Measurements from ENCODE around the gene MTREX. TPM values are rescaled to one million over a fixed set of nuclear protein-coding genes. Genes with fewer than 3 reads are reported as not detected.

The MTREX gene
- total RNA-seq, 1 donor: 73.8 TPM

- H3K79me2 ChIP-seq (ENCODE audit: insufficient read depth, low read length): no peaks in the 10 kb centered on the region
- no peaks in the 10 kb centered on the region for H3K27me3 ChIP-seq (ENCODE audit: insufficient read depth, low read length)
- no peaks in the 10 kb centered on the region for H3K9me3 ChIP-seq (ENCODE audit: low read depth, low read length)
- no peak overlapping the region for H3K4me2 ChIP-seq (ENCODE audit: insufficient read depth, low read length)
- no peak overlapping the region for H2AFZ ChIP-seq (ENCODE audit: low read length)
- no peak overlapping the region for H3K4me3 ChIP-seq (ENCODE audit: insufficient read depth, low read length)
- no peaks in the 10 kb centered on the region for H3K4me1 ChIP-seq (ENCODE audit: insufficient read depth, low read length)
- peaks cover 58% of the 10 kb centered on the region for H3K36me3 ChIP-seq (ENCODE audit: insufficient read depth, low read length)
- TF ChIP-seq, protein P1, sequence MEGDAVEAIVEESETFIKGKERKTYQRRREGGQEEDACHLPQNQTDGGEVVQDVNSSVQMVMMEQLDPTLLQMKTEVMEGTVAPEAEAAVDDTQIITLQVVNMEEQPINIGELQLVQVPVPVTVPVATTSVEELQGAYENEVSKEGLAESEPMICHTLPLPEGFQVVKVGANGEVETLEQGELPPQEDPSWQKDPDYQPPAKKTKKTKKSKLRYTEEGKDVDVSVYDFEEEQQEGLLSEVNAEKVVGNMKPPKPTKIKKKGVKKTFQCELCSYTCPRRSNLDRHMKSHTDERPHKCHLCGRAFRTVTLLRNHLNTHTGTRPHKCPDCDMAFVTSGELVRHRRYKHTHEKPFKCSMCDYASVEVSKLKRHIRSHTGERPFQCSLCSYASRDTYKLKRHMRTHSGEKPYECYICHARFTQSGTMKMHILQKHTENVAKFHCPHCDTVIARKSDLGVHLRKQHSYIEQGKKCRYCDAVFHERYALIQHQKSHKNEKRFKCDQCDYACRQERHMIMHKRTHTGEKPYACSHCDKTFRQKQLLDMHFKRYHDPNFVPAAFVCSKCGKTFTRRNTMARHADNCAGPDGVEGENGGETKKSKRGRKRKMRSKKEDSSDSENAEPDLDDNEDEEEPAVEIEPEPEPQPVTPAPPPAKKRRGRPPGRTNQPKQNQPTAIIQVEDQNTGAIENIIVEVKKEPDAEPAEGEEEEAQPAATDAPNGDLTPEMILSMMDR (IDR thresholded peaks at IDR 0.05; ENCODE audit: extremely low read depth, low read depth, low read length): no peak
- no peak overlapping the region for H3K27ac ChIP-seq (ENCODE audit: low read depth, low read length)
- no peaks in the 10 kb centered on the region for H4K20me1 ChIP-seq (ENCODE audit: insufficient read depth, low read length)
- no peak for DNase-seq (ENCODE audit: insufficient read length, low spot score, missing footprints)
These were observed 37.5 kb downstream of the MTREX start for GRCh38 chr5:55345327-55345726.

DNA sequence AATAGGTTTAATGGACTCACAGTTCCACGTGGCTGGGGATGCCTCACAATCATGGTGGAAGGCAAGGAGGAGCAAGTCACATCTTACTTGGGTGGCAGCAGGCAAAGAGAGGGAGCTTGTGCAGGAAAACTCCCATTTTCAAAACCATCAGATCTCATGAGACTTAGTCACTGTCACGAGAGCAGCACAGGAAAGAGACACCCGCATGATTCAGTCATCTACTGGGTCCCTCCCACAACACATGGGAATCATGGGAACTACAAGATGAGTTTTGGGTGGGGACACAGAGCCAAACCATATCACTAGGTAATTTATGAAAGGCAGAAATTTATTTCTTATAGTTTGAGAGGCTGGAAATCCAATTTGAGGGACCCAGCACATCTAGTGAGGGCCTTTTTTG is 40.0 kb downstream of the MTREX start:
- Histone ChIP-seq H2AFZ (ENCODE audit: low read length) (no peak overlapping the region), H3K4me1 (ENCODE audit: insufficient read depth, low read length) (no peaks in the 10 kb centered on the region), H3K36me3 (ENCODE audit: insufficient read depth, low read length) (peaks cover 59% of the 10 kb centered on the region), H3K4me2 (ENCODE audit: insufficient read depth, low read length) (no peak overlapping the region), H3K79me2 (ENCODE audit: insufficient read depth, low read length) (no peaks in the 10 kb centered on the region), H3K4me3 (ENCODE audit: insufficient read depth, low read length) (no peak overlapping the region), H3K27ac (ENCODE audit: low read depth, low read length) (no peak overlapping the region), H4K20me1 (ENCODE audit: insufficient read depth, low read length) (no peaks in the 10 kb centered on the region), H3K27me3 (ENCODE audit: insufficient read depth, low read length) (no peaks in the 10 kb centered on the region), H3K9me3 (ENCODE audit: low read depth, low read length) (no peaks in the 10 kb centered on the region)
- no peak for DNase-seq (ENCODE audit: insufficient read length, low spot score, missing footprints)
- TF ChIP-seq, protein P1 (IDR thresholded peaks at IDR 0.05; ENCODE audit: extremely low read depth, low read depth, low read length): no peak

- Histone ChIP-seq H4K20me1 (ENCODE audit: insufficient read depth, low read length) (no peaks in the 10 kb centered on the region), H3K27ac (ENCODE audit: low read depth, low read length) (no peak overlapping the region), H3K27me3 (ENCODE audit: insufficient read depth, low read length) (no peaks in the 10 kb centered on the region), H3K36me3 (ENCODE audit: insufficient read depth, low read length) (peaks cover 57% of the 10 kb centered on the region), H3K4me1 (ENCODE audit: insufficient read depth, low read length) (no peaks in the 10 kb centered on the region), H3K79me2 (ENCODE audit: insufficient read depth, low read length) (no peaks in the 10 kb centered on the region), H3K4me3 (ENCODE audit: insufficient read depth, low read length) (no peak overlapping the region), H3K9me3 (ENCODE audit: low read depth, low read length) (no peaks in the 10 kb centered on the region), H2AFZ (ENCODE audit: low read length) (no peak overlapping the region), H3K4me2 (ENCODE audit: insufficient read depth, low read length) (no peak overlapping the region)
- TF ChIP-seq, protein P1 (IDR thresholded peaks at IDR 0.05; ENCODE audit: extremely low read depth, low read depth, low read length): no peak
- no peak for DNase-seq (ENCODE audit: insufficient read length, low spot score, missing footprints)
These were observed 43.0 kb downstream of the MTREX start for GRCh38 chr5:55350754-55351153.

DNA sequence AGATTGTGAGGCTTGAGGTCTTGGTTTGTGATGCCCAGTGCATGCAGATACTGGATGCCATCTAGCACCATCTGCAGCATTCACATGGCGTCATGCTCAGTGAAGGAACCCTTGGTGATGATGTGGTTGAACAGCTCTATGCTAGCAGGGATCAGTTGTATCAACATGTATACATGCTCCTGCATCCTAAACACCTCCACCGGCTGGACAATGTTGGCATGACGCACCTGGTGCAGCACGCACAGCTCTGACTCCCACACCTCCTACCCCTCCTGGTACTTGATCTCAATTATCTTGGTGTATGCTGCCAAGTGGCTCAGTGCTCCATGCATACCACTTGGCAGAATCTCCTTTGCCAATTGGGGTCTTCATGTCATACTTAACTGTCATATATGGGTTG is 49.1 kb downstream of the MTREX start:
- DNase-seq (ENCODE audit: insufficient read length, low spot score, missing footprints): no peak
- Histone ChIP-seq H4K20me1 (ENCODE audit: insufficient read depth, low read length) (peaks cover 4% of the 10 kb centered on the region), H3K79me2 (ENCODE audit: insufficient read depth, low read length) (no peaks in the 10 kb centered on the region), H3K4me1 (ENCODE audit: insufficient read depth, low read length) (no peaks in the 10 kb centered on the region), H3K4me2 (ENCODE audit: insufficient read depth, low read length) (no peak overlapping the region), H3K4me3 (ENCODE audit: insufficient read depth, low read length) (no peak overlapping the region), H3K9me3 (ENCODE audit: low read depth, low read length) (no peaks in the 10 kb centered on the region), H3K27ac (ENCODE audit: low read depth, low read length) (no peak overlapping the region), H3K36me3 (ENCODE audit: insufficient read depth, low read length) (peaks cover 50% of the 10 kb centered on the region), H2AFZ (ENCODE audit: low read length) (no peak overlapping the region), H3K27me3 (ENCODE audit: insufficient read depth, low read length) (no peaks in the 10 kb centered on the region)
- TF ChIP-seq, protein P1 (IDR thresholded peaks at IDR 0.05; ENCODE audit: extremely low read depth, low read depth, low read length): no peak

Data from osteoblast (primary cell).